ENCODE data around the gene MED12. TPM values are rescaled to one million over a fixed set of nuclear protein-coding genes. Genes with fewer than 3 reads are reported as not detected.

Gene MED12
- total RNA-seq, 4 donors from 2014 or later: 29.0 to 74.4 (median 36.0) TPM

DNA sequence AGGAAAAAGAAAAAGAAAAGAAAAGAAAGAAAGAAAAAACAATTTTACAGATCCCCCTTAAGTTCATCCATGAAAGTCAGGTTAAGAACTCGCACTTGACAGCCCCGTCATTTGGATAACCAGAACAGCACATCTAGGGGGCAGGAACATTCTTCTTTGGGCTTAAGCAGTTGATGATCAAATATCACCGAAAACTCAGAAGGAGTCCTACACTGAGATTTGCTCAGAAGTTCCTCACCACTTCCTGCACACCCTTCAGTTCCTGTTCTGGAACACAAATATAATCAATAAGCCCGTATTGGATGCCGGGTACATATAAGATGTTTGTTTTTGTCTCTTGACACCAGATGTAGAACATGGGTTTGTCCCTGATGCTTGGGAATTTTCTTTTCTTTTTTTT is 40.9 kb downstream of the MED12 start:
- DNase-seq (ENCODE audit: low spot score) (no peak), ATAC-seq (ENCODE audit: low FRiP score) (no peak)
- TF ChIP-seq, protein P1, sequence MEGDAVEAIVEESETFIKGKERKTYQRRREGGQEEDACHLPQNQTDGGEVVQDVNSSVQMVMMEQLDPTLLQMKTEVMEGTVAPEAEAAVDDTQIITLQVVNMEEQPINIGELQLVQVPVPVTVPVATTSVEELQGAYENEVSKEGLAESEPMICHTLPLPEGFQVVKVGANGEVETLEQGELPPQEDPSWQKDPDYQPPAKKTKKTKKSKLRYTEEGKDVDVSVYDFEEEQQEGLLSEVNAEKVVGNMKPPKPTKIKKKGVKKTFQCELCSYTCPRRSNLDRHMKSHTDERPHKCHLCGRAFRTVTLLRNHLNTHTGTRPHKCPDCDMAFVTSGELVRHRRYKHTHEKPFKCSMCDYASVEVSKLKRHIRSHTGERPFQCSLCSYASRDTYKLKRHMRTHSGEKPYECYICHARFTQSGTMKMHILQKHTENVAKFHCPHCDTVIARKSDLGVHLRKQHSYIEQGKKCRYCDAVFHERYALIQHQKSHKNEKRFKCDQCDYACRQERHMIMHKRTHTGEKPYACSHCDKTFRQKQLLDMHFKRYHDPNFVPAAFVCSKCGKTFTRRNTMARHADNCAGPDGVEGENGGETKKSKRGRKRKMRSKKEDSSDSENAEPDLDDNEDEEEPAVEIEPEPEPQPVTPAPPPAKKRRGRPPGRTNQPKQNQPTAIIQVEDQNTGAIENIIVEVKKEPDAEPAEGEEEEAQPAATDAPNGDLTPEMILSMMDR (IDR thresholded peaks at IDR 0.05): no peak

DNA sequence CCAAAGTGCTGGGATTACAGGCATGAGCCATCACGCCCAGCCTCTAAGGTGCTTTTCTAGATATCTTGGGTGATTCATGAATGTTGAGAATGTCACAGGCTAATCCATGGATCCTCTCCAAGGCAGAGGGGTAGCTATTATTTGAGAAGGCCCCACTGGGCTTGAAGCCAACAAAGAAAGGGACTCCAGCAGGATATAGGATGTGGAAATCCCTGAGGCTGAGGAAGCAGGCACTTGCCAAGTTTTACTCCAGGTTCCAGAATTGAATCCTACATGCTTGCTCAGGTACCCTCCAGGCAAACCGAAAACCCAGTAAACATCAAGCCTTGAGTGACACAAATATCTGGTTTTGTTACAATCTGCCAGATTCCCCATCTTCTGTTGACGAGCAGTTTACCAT is 42.1 kb downstream of the MED12 start:
- no peak for ATAC-seq (ENCODE audit: low FRiP score)
- TF ChIP-seq, protein P1 (IDR thresholded peaks at IDR 0.05): no peak
- DNase-seq (ENCODE audit: low spot score): no peak

GRCh38 chrX:71162981-71163380 is 44.6 kb downstream of the MED12 start:
- DNase-seq (ENCODE audit: low spot score) (no peak), ATAC-seq (ENCODE audit: low FRiP score) (no peak)
- TF ChIP-seq, protein P1 (IDR thresholded peaks at IDR 0.05): no peak

DNA sequence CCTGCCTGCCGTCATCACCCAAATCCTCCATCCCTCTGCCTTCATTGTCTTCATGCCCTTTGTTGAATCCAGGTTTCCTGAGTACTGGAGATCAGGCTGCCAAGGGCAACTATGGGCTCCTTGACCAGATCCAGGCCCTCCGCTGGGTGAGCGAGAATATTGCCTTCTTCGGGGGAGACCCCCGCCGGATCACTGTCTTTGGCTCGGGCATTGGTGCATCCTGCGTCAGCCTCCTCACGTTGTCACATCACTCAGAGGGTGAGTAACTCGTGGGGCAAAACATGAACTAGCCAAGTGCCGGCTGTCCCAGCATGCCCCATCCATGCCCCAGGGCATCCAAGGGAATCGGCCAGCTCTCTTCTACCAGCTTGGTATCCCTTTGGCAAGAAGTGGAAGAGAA is 45.7 kb downstream of the MED12 start:
- TF ChIP-seq, protein P1 (IDR thresholded peaks at IDR 0.05): no peak
- DNase-seq (ENCODE audit: low spot score): no peak
- ATAC-seq (ENCODE audit: low FRiP score): no peak

- TF ChIP-seq, protein P1 (IDR thresholded peaks at IDR 0.05): no peak
- DNase-seq (ENCODE audit: low spot score) (no peak), ATAC-seq (ENCODE audit: low FRiP score) (no peak)
Observed at GRCh38 chrX:71166461-71166860, 48.1 kb downstream of the MED12 start.

- ATAC-seq (ENCODE audit: low FRiP score): no peak
- no peak for DNase-seq (ENCODE audit: low spot score)
- TF ChIP-seq, protein P1 (IDR thresholded peaks at IDR 0.05): no peak
Observed at GRCh38 chrX:71167031-71167781, 48.8 kb downstream of the MED12 start.

GRCh38 chrX:71168134-71168533 is 49.7 kb downstream of the MED12 start:
- ATAC-seq (ENCODE audit: low FRiP score): no peak
- DNase-seq (ENCODE audit: low spot score): no peak
- TF ChIP-seq, protein P1 (IDR thresholded peaks at IDR 0.05): no peak
